Epidermal melanocyte (primary cell): ENCODE data around the gene HCAR2.
"Not testable (repeated sequence)": the region's sequence is repeated elsewhere in the genome, so short reads cannot be mapped to it uniquely, and the experiment has no call there.

ENCODE experiments used
- DNase-seq: peaks from one replicate; pipeline ENCODE4 v3.0.0; 2011; ENCODE audit warnings: low spot score; ENCODE audit not compliant: insufficient read length

Gene HCAR2

GRCh38 chr12:122702890-122703611 lies at the start of gene HCAR2:
Gene HCAR2, minus strand, starts transcription at chr12:122703357. Its CDS starts 74 bp downstream, at chr12:122703283.
- not testable (repeated sequence) for DNase-seq

GRCh38 chr12:122752464-122753318 lies 49.5 kb upstream of the HCAR2 start, which contains the start of gene DENR:
Gene DENR, plus strand, starts transcription at chr12:122752824. Its CDS starts 878 bp downstream, at chr12:122753702.
- DNase-seq = peak; percentile 83

- not testable (repeated sequence) for DNase-seq
These were observed 47.8 kb upstream of the HCAR2 start for GRCh38 chr12:122750781-122751515.

GRCh38 chr12:122749569-122750332 lies 46.6 kb upstream of the HCAR2 start:
- no peak for DNase-seq

- no peak for DNase-seq
These were observed 44.3 kb upstream of the HCAR2 start for GRCh38 chr12:122747224-122748135.

GRCh38 chr12:122743895-122744525 lies 40.9 kb upstream of the HCAR2 start:
- DNase-seq = no peak

GRCh38 chr12:122740351-122740750 lies 37.2 kb upstream of the HCAR2 start:
- DNase-seq = no peak

- no peak for DNase-seq
These were observed 35.4 kb upstream of the HCAR2 start for GRCh38 chr12:122738571-122738970.

GRCh38 chr12:122732611-122733010 lies 29.5 kb upstream of the HCAR2 start:
- no peak for DNase-seq

GRCh38 chr12:122732170-122732569 lies 29.0 kb upstream of the HCAR2 start:
- no peak for DNase-seq

- DNase-seq = no peak
These were observed 27.3 kb upstream of the HCAR2 start, which contains the start of gene HCAR1 for GRCh38 chr12:122730215-122731014. Gene HCAR1, minus strand, starts transcription at chr12:122730844. Its CDS starts 505 bp downstream, at chr12:122730339.

- DNase-seq = no peak
These were observed 26.5 kb upstream of the HCAR2 start for GRCh38 chr12:122729583-122730214.

- no peak for DNase-seq
These were observed 23.0 kb upstream of the HCAR2 start for GRCh38 chr12:122726080-122726558.

GRCh38 chr12:122725452-122726079 lies 22.4 kb upstream of the HCAR2 start:
- no peak for DNase-seq

GRCh38 chr12:122724641-122725243 lies 21.6 kb upstream of the HCAR2 start:
- no peak for DNase-seq

- no peak for DNase-seq
These were observed 19.2 kb upstream of the HCAR2 start for GRCh38 chr12:122722387-122722786.

- DNase-seq = no peak
These were observed 17.9 kb upstream of the HCAR2 start for GRCh38 chr12:122721057-122721545.
